Measurements from ENCODE around the gene SUPT20HL2.
"Not testable (repeated sequence)": the region's sequence is repeated elsewhere in the genome, so short reads cannot be mapped to it uniquely, and the experiment has no call there.

SUPT20HL2 gene

GRCh38 chrX:24314019-24314635, at the start of gene SUPT20HL2:
Gene SUPT20HL2 (minus strand): TSS chrX:24314069. CDS start chrX:24313315, 754 bp downstream.
- no peak for DNase-seq

- DNase-seq = not testable (repeated sequence)
Measured at GRCh38 chrX:24362089-24362745, 48.3 kb upstream of the SUPT20HL2 start.

GRCh38 chrX:24360272-24360671, 46.4 kb upstream of the SUPT20HL2 start, which contains the start of gene SUPT20HL1:
Gene SUPT20HL1 (plus strand): TSS chrX:24360639. CDS start chrX:24362761, 2,122 bp downstream.
- DNase-seq = no peak

GRCh38 chrX:24357106-24357505, 43.2 kb upstream of the SUPT20HL2 start:
- DNase-seq = no peak

- no peak for DNase-seq
Measured at GRCh38 chrX:24355095-24355494, 41.2 kb upstream of the SUPT20HL2 start.

GRCh38 chrX:24350217-24350616, 36.3 kb upstream of the SUPT20HL2 start:
- no peak for DNase-seq

- DNase-seq = no peak
Measured at GRCh38 chrX:24347881-24348280, 34.0 kb upstream of the SUPT20HL2 start.

GRCh38 chrX:24343719-24344118, 29.9 kb upstream of the SUPT20HL2 start:
- DNase-seq = no peak

- DNase-seq = no peak
Measured at GRCh38 chrX:24341795-24342194, 27.9 kb upstream of the SUPT20HL2 start.

- no peak for DNase-seq
Measured at GRCh38 chrX:24340501-24340900, 26.6 kb upstream of the SUPT20HL2 start.

- no peak for DNase-seq
Measured at GRCh38 chrX:24339911-24340310, 26.0 kb upstream of the SUPT20HL2 start.

- no peak for DNase-seq
Measured at GRCh38 chrX:24335871-24336270, 22.0 kb upstream of the SUPT20HL2 start.

GRCh38 chrX:24334461-24334860, 20.6 kb upstream of the SUPT20HL2 start:
- no peak for DNase-seq

GRCh38 chrX:24333371-24333770, 19.5 kb upstream of the SUPT20HL2 start:
- DNase-seq = no peak

- no peak for DNase-seq
Measured at GRCh38 chrX:24332878-24333277, 19.0 kb upstream of the SUPT20HL2 start.

- DNase-seq = no peak
Measured at GRCh38 chrX:24325231-24325630, 11.4 kb upstream of the SUPT20HL2 start.

- DNase-seq = no peak
Measured at GRCh38 chrX:24321741-24322395, 8.0 kb upstream of the SUPT20HL2 start.

GRCh38 chrX:24317567-24317966, 3.7 kb upstream of the SUPT20HL2 start:
- DNase-seq = no peak

GRCh38 chrX:24316111-24316510, 2.2 kb upstream of the SUPT20HL2 start:
- no peak for DNase-seq

GRCh38 chrX:24312249-24312607, 1.6 kb downstream of the SUPT20HL2 start:
- DNase-seq = not testable (repeated sequence)

GRCh38 chrX:24311507-24312248, 2.2 kb downstream of the SUPT20HL2 start:
- DNase-seq = not testable (repeated sequence)

- not testable (repeated sequence) for DNase-seq
Measured at GRCh38 chrX:24310916-24311315, 3.0 kb downstream of the SUPT20HL2 start.

All from NCI-H510A treated with DMSO at 0.1 percent for 48 hours (cell line).